OCI-LY3 (cell line): ENCODE results near the gene REEP6.

Source experiments
- H2AFZ ChIP-seq: fragments of 200-600, 300-600 bp; shearing (Covaris generic); 2 replicates; pipeline ENCODE4 v1.6.0; 2014; ENCODE audit warnings: antibody characterized with exemption, low read depth, low read length
- H3K27ac ChIP-seq: fragments of 200-600, 300-600 bp; sonication (generic); 2 replicates; pipeline ENCODE4 v1.5.1; 2014; ENCODE audit warnings: mild to moderate bottlenecking, low read length, moderate library complexity, mixed read lengths
- H3K27me3 ChIP-seq: fragments of 200-600, 300-600 bp; sonication (generic); 2 replicates; pipeline ENCODE4 v1.6.1; 2014; ENCODE audit warnings: low read depth, low read length, mixed read lengths
- H3K36me3 ChIP-seq: fragments of 200-600, 300-600 bp; sonication (generic); replicated peaks from 2 replicates; pipeline ENCODE3; 2014; ENCODE audit warnings: low read depth, low read length, mixed read lengths
- H3K4me1 ChIP-seq: fragments of 300-600, 200-600 bp; sonication (generic); 2 replicates; pipeline ENCODE4 v1.6.1; 2014; ENCODE audit warnings: low read length, mixed read lengths
- H3K4me2 ChIP-seq: fragments of 200-600, 300-600 bp; sonication (generic); 2 replicates; pipeline ENCODE4 v1.6.1; 2014; ENCODE audit warnings: low read length, mixed read lengths
- H3K4me3 ChIP-seq: fragments of 300-600, 200-600 bp; sonication (generic); 2 replicates; pipeline ENCODE4 v1.5.1; 2014; ENCODE audit warnings: antibody characterized with exemption, mild to moderate bottlenecking, low read length, moderate library complexity
- H3K79me2 ChIP-seq: fragments of 300-600, 200-600 bp; shearing (Covaris generic); 2 replicates; pipeline ENCODE4 v1.6.1; 2014; ENCODE audit warnings: mild to moderate bottlenecking, low read length, mixed read lengths
- H3K9ac ChIP-seq: fragments of 300-600, 200-600 bp; shearing (Covaris generic); 2 replicates; pipeline ENCODE4 v1.6.0; 2014; ENCODE audit warnings: mild to moderate bottlenecking, low read length, moderate library complexity
- H3K9me3 ChIP-seq: fragments of 200-600, 300-600 bp; shearing (Covaris generic); 2 replicates; pipeline ENCODE4 v1.6.1; 2014; ENCODE audit warnings: low read length, mixed read lengths; ENCODE audit not compliant: insufficient read depth
- H4K20me1 ChIP-seq: fragments of 200-600, 300-600 bp; sonication (generic); 2 replicates; pipeline ENCODE4 v1.6.1; 2016; ENCODE audit warnings: low read length, mixed read lengths; ENCODE audit not compliant: insufficient read depth
- CTCF ChIP-seq: fragments of 200-600, 300-600 bp; sonication (generic); IDR thresholded peaks from 2 replicates; pipeline ENCODE4 v1.5.1; 2014; ENCODE audit warnings: antibody characterized with exemption, low read length, low read depth
- EZH2phosphoT487 ChIP-seq: fragments of 200-600 bp; shearing (Covaris generic); IDR thresholded peaks from 2 replicates; pipeline ENCODE4 v1.6.1; 2018; ENCODE audit warnings: antibody characterized with exemption, mixed run types, low read depth

The REEP6 gene

GRCh38 chr19:1452802-1453524 lies 38.0 kb upstream of the REEP6 start:
- Histone ChIP-seq H3K36me3 (no peaks in the 10 kb centered on the region), H4K20me1 (peaks cover 2% of the 10 kb centered on the region; the same call in 1 of the 2 replicates), H3K79me2 (no peaks in the 10 kb centered on the region), H3K27me3 (no peaks in the 10 kb centered on the region), H3K4me3 (no peak overlapping the region), H3K4me1 (no peaks in the 10 kb centered on the region), H3K27ac (no peak overlapping the region), H3K9ac (no peak overlapping the region), H2AFZ (no peak overlapping the region), H3K9me3 (no peaks in the 10 kb centered on the region), H3K4me2 (no peak overlapping the region)
- no peak for TF ChIP-seq EZH2phosphoT487
- no peak for TF ChIP-seq CTCF

DNA sequence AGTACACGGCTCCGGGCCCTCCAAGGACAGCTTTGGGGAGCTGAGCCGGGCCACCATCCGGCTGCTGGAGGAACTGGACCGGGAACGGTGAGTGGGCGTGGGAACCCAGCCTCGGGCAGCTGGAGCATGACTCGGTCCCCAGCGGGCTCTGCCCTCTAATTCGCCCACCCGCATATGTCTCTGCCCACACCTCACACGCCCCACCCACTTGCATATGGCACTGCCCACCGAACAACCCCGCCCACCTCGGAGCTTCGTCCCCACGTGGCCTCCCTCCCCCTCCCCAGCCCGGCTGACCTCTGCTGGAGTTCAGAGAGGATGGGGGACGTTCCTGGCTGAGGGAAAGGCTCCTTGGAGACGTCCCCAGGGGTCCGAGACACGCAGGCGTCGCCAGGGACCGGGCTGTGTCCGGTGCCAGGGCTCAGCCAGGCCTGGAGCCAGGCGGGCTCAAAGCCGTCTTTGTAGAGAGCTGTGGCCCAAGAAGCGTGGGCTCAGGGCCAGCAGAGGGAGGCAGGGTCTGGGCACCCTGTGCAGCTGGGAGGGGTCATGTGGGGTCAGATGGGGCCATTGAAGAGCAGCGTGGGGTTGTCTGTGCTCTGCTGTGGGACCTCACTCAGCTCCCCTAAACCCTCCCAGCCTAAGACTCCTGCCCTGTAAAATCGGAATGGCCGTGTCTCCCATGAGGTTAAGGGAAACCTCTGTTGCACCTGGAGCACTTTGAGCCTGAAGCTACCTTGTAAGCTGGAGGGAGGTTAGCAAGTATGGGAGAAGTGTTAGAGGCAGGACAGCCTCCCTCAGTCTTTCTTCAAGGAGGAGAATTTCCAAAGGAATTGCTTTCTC lies 37.2 kb upstream of the REEP6 start:
- no peak for TF ChIP-seq EZH2phosphoT487
- TF ChIP-seq CTCF = no peak
- Histone ChIP-seq H3K9ac (no peak overlapping the region), H3K36me3 (no peaks in the 10 kb centered on the region), H3K4me2 (no peak overlapping the region), H2AFZ (no peak overlapping the region), H3K9me3 (no peaks in the 10 kb centered on the region), H3K4me3 (no peak overlapping the region), H3K27me3 (no peaks in the 10 kb centered on the region), H3K79me2 (no peaks in the 10 kb centered on the region), H3K4me1 (peaks cover 6% of the 10 kb centered on the region), H3K27ac (no peak overlapping the region), H4K20me1 (peaks cover 3% of the 10 kb centered on the region; the same call in 1 of the 2 replicates)

- H4K20me1 ChIP-seq = peaks cover 3% of the 10 kb centered on the region; the same call in 1 of the 2 replicates
- H3K9ac ChIP-seq = no peak overlapping the region
- no peaks in the 10 kb centered on the region for H3K79me2 ChIP-seq
- no peak overlapping the region for H3K4me2 ChIP-seq
- peaks cover 7% of the 10 kb centered on the region for H3K4me1 ChIP-seq
- no peak overlapping the region for H2AFZ ChIP-seq
- H3K27me3 ChIP-seq = no peaks in the 10 kb centered on the region
- H3K36me3 ChIP-seq = no peaks in the 10 kb centered on the region
- no peaks in the 10 kb centered on the region for H3K9me3 ChIP-seq
- no peak overlapping the region for H3K4me3 ChIP-seq
- TF ChIP-seq CTCF = no peak
- no peak for TF ChIP-seq EZH2phosphoT487
- H3K27ac ChIP-seq = no peak overlapping the region
Measured at GRCh38 chr19:1455002-1455335, 36.0 kb upstream of the REEP6 start.
